Right renal cortex interstitium (tissue), 3 donors: Measurements from ENCODE around the gene TTLL11. TPM values are rescaled to one million over a fixed set of nuclear protein-coding genes. Genes with fewer than 3 reads are reported as not detected.

Experiments used
- polyA plus RNA-seq, 3 donors: library from polyadenylated mRNA; unstranded; fragments of 120-200 nt; gene quantifications; one replicate each; pipeline ENCODE4 v1.2.1, GENCODE V29; 2013; ENCODE audit not compliant: insufficient read length in 3 of 3

The TTLL11 gene
- polyA plus RNA-seq, 3 donors = 6.0 to 6.7 (median 6.2) TPM

Other genes starting within 250 kb of the TTLL11 start
- 10 to 100 TPM; 81.0 to 91.6 (median 89.5) TPM for gene NDUFA8, start 66.5 kb upstream of the TTLL11 start, polyA plus RNA-seq
- gene MORN5, start 66.6 kb upstream of the TTLL11 start, polyA plus RNA-seq = 1 to 10 TPM; 2.4 to 3.4 (median 3.1) TPM
- gene LHX6, start 135.6 kb upstream of the TTLL11 start, polyA plus RNA-seq = 1 to 10 TPM; 3.3 to 3.8 (median 3.5) TPM
- gene RBM18, start 171.5 kb upstream of the TTLL11 start, polyA plus RNA-seq = 10 to 100 TPM; 37.7 to 39.3 (median 37.9) TPM
- gene MRRF, start 171.6 kb upstream of the TTLL11 start, polyA plus RNA-seq = 10 to 100 TPM; 42.8 to 46.3 (median 44.5) TPM